Stomach (tissue), 9 donors: ENCODE results near the gene CHMP4A. TPM values are rescaled to one million over a fixed set of nuclear protein-coding genes. Genes with fewer than 3 reads are reported as not detected.

ENCODE experiments used
- DNase-seq, 2 donors: peaks; one replicate each; pipeline versions ENCODE4 v3.0.0 to v3.0.0-alpha.2; 2013 to 2019
- H3K27ac ChIP-seq, 5 donors: fragments of 200-600 bp in 4 of 5; sonication (generic) in 4 of 5; one replicate each; pipeline ENCODE4 v1.5.1; 2013 to 2019; ENCODE audit warnings: mild to moderate bottlenecking in 1 of 5, moderate library complexity in 1 of 5
- H3K27me3 ChIP-seq, 3 donors: fragments of 200-600 bp; sonication (generic); one replicate each; pipeline ENCODE4 v1.5.1; 2017 to 2019; ENCODE audit warnings: mixed run types in 1 of 3
- H3K36me3 ChIP-seq, 4 donors: fragments of 200-600 bp; sonication (generic); 1 replicate in 3 of 4; 2 replicates in 1 of 4; pipeline ENCODE4 v1.5.1; 2016 to 2019
- H3K4me1 ChIP-seq, 4 donors: fragments of 200-600 bp; sonication (generic); one replicate each; pipeline ENCODE4 v1.5.1; 2016 to 2019
- H3K4me3 ChIP-seq, 4 donors: fragments of 200-600 bp; sonication (generic) in 3 of 4; one replicate each; pipeline ENCODE4 v1.5.1; 2016 to 2019; ENCODE audit warnings: mild to moderate bottlenecking in 1 of 4
- H3K9me3 ChIP-seq, 4 donors: fragments of 200-600 bp; sonication (generic); one replicate each; pipeline ENCODE4 v1.5.1; 2016 to 2019
- EP300 ChIP-seq: sonication (generic); formaldehyde crosslinking; IDR thresholded peaks from one replicate; pipeline ENCODE4 v1.6.1; 2017; ENCODE audit warnings: antibody characterized with exemption
- POLR2A ChIP-seq, 4 donors: fragments of 450-650 bp; IDR thresholded peaks; one replicate each; pipeline ENCODE4 v1.6.1; 2016; ENCODE audit warnings: antibody characterized with exemption in 4 of 4, control low read depth in 2 of 4, mild to moderate bottlenecking in 1 of 4, moderate library complexity in 1 of 4
- POLR2AphosphoS5 ChIP-seq, 3 donors: sonication (generic); formaldehyde crosslinking; IDR thresholded peaks; one replicate each; pipeline ENCODE4 v1.6.1; 2016; ENCODE audit warnings: antibody characterized with exemption in 3 of 3
- WGBS, 5 donors: extraction: QIAGEN DNeasy Blood & Tissue Kit in 3 of 5; methylation state at CpG; one replicate each; pipeline versions ENCODE4 v1.1.5 to v1.1.7; 2013 to 2018; 5-methylcytosine and 5-hydroxymethylcytosine counted together
- intact Hi-C: fragments of 100-400 bp; cut with DNase I; formaldehyde crosslinking; loops from one replicate; pipeline ENCODE4 v1.15.1; 2023; ENCODE audit warnings: low total_unique reads
- polyA plus RNA-seq, 3 donors: library from polyadenylated mRNA; stranded (reverse); fragments of 200-250 nt; gene quantifications; one replicate each; pipeline ENCODE4 v1.2.3, GENCODE V29; 2013
- total RNA-seq, 5 donors: library from RNA; depleted of rRNA; stranded (reverse); fragments of >200 nt; gene quantifications; one replicate each; pipeline versions ENCODE4 v1.1.0 to v1.2.3, GENCODE V29; 2014 to 2016
- TF ChIP-seq, protein P1 (sequence below), 7 experiments: fragments of 450-650 bp in 4 of 7; fragments of 200-600 bp in 3 of 7; sonication (generic) in 3 of 7; IDR thresholded peaks; one replicate each; pipeline ENCODE4 v1.5.1; 2016 to 2019; ENCODE audit warnings: antibody characterized with exemption in 7 of 7, control low read depth in 2 of 7, mild to moderate bottlenecking in 1 of 7
- donor health status: healthy with polysubstance abuse.
- donor health status: Bipolar disorder and iron deficiency.
- donor health status: healthy.

Gene CHMP4A
- total and polyA plus RNA-seq, 8 donors = 27.8 to 135 (median 37.2) TPM; not detected in 1

DNA sequence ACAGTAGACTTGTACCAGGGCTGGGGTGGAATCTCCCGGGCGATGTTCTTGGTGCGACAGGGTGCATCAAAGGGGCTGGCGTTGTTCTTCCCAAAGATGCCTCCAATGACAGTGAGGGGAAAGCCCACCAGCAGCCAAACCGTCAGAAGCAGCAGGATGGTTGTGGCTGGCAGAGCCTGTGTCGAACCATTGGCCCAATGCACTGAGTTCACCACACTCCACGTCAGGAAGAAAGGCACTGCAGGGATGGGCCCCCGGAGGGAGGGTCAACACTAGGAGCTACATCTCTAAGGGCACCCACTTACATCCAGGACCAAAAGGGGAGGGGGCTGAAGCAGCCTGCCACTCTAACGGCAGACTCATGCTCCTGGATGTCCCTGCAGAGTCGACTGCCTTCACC lies 22.9 kb downstream of the CHMP4A start:
- Histone ChIP-seq H3K27ac (no peak overlapping the region), H3K4me3 (no peak overlapping the region), H3K4me1 (peaks cover 25 to 65% (median 49%) of the 10 kb centered on the region in 4 donors), H3K9me3 (no peaks in the 10 kb centered on the region), H3K36me3 (peaks cover 16 to 58% (median 50%) of the 10 kb centered on the region in 4 donors), H3K27me3 (no peaks in the 10 kb centered on the region)
- intact Hi-C loops = no loop called here
- 79 to 92% (median 90%) methylated on average over 10 of the region's 10 CpGs for WGBS, 5 donors
- DNase-seq = no peak
- no peak for TF ChIP-seq EP300
- TF ChIP-seq, protein P1, sequence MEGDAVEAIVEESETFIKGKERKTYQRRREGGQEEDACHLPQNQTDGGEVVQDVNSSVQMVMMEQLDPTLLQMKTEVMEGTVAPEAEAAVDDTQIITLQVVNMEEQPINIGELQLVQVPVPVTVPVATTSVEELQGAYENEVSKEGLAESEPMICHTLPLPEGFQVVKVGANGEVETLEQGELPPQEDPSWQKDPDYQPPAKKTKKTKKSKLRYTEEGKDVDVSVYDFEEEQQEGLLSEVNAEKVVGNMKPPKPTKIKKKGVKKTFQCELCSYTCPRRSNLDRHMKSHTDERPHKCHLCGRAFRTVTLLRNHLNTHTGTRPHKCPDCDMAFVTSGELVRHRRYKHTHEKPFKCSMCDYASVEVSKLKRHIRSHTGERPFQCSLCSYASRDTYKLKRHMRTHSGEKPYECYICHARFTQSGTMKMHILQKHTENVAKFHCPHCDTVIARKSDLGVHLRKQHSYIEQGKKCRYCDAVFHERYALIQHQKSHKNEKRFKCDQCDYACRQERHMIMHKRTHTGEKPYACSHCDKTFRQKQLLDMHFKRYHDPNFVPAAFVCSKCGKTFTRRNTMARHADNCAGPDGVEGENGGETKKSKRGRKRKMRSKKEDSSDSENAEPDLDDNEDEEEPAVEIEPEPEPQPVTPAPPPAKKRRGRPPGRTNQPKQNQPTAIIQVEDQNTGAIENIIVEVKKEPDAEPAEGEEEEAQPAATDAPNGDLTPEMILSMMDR (IDR thresholded peaks at IDR 0.05) = no peak
- no peak for TF ChIP-seq POLR2AphosphoS5 (IDR thresholded peaks at IDR 0.05)
- no peak for TF ChIP-seq POLR2A (IDR thresholded peaks at IDR 0.05)

DNA sequence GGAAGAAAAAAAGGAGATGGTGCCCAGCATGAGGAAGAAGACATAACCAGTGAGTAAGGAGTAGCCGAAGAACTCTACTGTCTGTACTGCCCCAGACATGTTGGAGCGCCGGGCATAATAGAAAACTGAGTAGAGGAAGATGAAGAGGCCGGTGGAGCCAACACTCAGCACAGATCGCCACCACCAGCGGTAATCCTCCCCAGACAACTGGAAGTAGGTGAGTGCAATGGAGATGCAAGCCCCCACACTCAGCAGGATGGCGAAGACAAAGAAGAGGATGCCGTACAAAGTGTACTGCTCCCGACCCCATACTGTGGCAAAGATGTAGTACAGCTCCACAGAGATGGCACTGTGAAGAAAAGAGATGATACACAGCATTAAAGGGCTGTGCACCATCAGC lies 23.8 kb downstream of the CHMP4A start:
- TF ChIP-seq POLR2AphosphoS5 (IDR thresholded peaks at IDR 0.05) (no peak), EP300 (no peak), POLR2A (IDR thresholded peaks at IDR 0.05) (no peak)
- TF ChIP-seq, protein P1 (IDR thresholded peaks at IDR 0.05) = no peak
- no peak overlapping the region for H3K4me3 ChIP-seq
- no peaks in the 10 kb centered on the region for H3K27me3 ChIP-seq
- DNase-seq = no peak
- no peaks in the 10 kb centered on the region for H3K9me3 ChIP-seq
- peaks cover 20 to 60% (median 42%) of the 10 kb centered on the region in 4 donors for H3K4me1 ChIP-seq
- 94 to 95% (median 94%) methylated on average over 9 of the region's 9 CpGs for WGBS, 5 donors
- intact Hi-C loops = no loop called here
- peak overlapping the region in 3 of 5 donors; percentile 39 to 87 (median 86) for H3K27ac ChIP-seq
- peaks cover 23 to 67% (median 60%) of the 10 kb centered on the region in 4 donors for H3K36me3 ChIP-seq

DNA sequence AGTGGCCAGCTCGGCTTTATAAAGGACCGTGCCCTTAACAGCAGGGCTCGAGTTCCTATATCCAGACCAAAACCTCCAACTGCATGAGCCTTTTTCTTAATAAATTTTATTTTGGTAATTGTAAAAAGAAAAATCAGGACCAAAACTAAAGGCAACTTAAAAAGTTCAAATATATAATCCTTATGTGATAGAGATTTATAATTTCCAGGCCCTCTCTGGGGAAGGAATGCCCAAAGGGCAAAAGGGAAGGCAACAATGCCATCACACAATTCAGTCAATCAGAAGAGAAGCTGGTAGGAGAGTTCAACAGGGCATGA lies 24.3 kb downstream of the CHMP4A start:
- Histone ChIP-seq H3K4me3 (peak overlapping the region in 3 of 4 donors; percentile 69 to 96 (median 87)), H3K4me1 (peaks cover 16 to 56% (median 38%) of the 10 kb centered on the region in 4 donors), H3K9me3 (no peaks in the 10 kb centered on the region), H3K36me3 (peaks cover 28 to 72% (median 64%) of the 10 kb centered on the region in 4 donors), H3K27me3 (no peaks in the 10 kb centered on the region), H3K27ac (peak overlapping the region in 4 of 5 donors; percentile 39 to 87 (median 84))
- TF ChIP-seq, protein P1 (IDR thresholded peaks at IDR 0.05) = no peak
- TF ChIP-seq POLR2A (IDR thresholded peaks at IDR 0.05) (no peak), POLR2AphosphoS5 (IDR thresholded peaks at IDR 0.05) (no peak)
- intact Hi-C loops = no loop called here
- WGBS, 5 donors = 0 to 4% (median 1%) methylated on average over 3 of the region's 3 CpGs
- no peak for DNase-seq

DNA sequence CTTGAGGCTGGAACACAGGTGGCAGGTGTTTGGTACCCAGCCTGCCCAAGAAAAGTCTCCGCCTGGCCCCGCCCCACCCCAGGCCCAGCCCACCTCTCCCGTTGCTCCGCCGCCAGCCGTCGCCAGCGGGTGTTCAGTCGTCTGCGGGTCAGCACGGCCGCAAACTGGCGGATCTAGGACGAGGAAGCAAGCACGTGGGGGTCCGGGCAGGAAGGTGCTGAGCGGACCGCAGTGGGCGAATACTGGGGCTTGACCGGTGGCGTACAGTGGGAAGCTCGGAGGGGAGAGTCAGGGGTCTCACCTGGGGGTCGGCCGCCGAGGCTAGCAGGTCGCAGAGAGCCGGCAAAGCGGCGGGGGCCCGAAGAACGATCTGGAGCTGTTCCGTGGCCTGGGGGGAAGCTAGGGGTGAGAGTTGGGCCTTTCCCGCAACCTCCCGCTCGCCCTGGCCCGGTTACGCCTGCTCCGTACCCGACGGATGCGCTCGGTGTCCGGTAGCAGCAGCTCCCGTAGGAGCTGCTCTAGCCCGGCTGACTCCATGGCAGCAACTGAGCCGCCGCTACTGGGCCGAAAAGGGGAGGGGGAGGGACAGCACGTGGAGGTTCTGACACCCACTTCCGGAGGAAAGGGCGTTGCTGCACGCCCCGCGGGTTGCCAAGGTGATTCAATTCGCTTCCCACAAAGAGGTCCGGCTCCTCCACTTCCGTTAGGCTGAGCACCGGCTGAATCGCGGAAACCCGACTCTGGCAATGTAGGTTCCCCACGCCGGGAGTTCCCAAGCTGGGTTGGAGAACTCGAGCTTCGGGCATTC lies 24.8 kb downstream of the CHMP4A start, which contains the start of gene IPO4:
TSS of gene IPO4 (minus strand) at position 566 of the 808 bp plus-strand sequence. CDS start at position 537, 29 bp downstream.
- peak within 1 kb of the TSS; percentile 68 to 87 (median 83) for H3K27ac ChIP-seq
- DNase-seq = peak; percentile 95 to 98
- peak within 1 kb of the TSS; percentile 69 to 96 (median 78) for H3K4me3 ChIP-seq
- peaks cover 13 to 52% (median 34%) of the 10 kb centered on the region in 4 donors for H3K4me1 ChIP-seq
- no peaks in the 10 kb centered on the region for H3K27me3 ChIP-seq
- peaks cover 33 to 77% (median 70%) of the 10 kb centered on the region in 4 donors for H3K36me3 ChIP-seq
- no peaks in the 10 kb centered on the region for H3K9me3 ChIP-seq
- no peak for TF ChIP-seq POLR2A (IDR thresholded peaks at IDR 0.05)
- peak; percentile 31 for TF ChIP-seq EP300
- TF ChIP-seq, protein P1 (IDR thresholded peaks at IDR 0.05) = peak in 1 of 7 experiments; percentile 12
- TF ChIP-seq POLR2AphosphoS5 (IDR thresholded peaks at IDR 0.05) = peak; percentile 50 to 94 (median 86)
- intact Hi-C loops = no loop called here
- WGBS, 5 donors = 0 to 1% (median 1%) methylated on average over 37 to 65 of the region's 65 CpGs
